Endodermal cell (in vitro differentiated cells): ENCODE results near the gene TAF4B. TPM values are rescaled to one million over a fixed set of nuclear protein-coding genes. Genes with fewer than 3 reads are reported as not detected.

Experiments used
- DNase-seq: peaks from one replicate; pipeline ENCODE4 v3.0.0-alpha.2; 2017
- H3K27ac ChIP-seq: 2 replicates; pipeline ENCODE4 v1.5.1; 2013; ENCODE audit warnings: mild to moderate bottlenecking, low read depth, low read length, moderate library complexity
- H3K27me3 ChIP-seq: 2 replicates; pipeline ENCODE4 v1.6.1; 2013; ENCODE audit warnings: mild to moderate bottlenecking, low read length, moderate library complexity; ENCODE audit not compliant: insufficient read depth, control insufficient read depth, poor library complexity, severe bottlenecking
- H3K36me3 ChIP-seq: 2 replicates; pipeline ENCODE4 v1.7.0; 2013; ENCODE audit warnings: mild to moderate bottlenecking, low read length, moderate library complexity; ENCODE audit not compliant: control insufficient read depth, insufficient read depth
- H3K4me1 ChIP-seq: one replicate; pipeline ENCODE4 v1.7.0; 2013; ENCODE audit warnings: low read length; ENCODE audit not compliant: control insufficient read depth, insufficient read depth
- H3K4me3 ChIP-seq: 2 replicates; pipeline ENCODE4 v1.5.1; 2013; ENCODE audit warnings: mild to moderate bottlenecking, low read length, moderate library complexity
- H3K9ac ChIP-seq: 2 replicates; pipeline ENCODE4 v1.6.1; 2013; ENCODE audit warnings: mild to moderate bottlenecking, low read length, moderate library complexity; ENCODE audit not compliant: poor library complexity, severe bottlenecking; ENCODE audit errors: extremely low read depth
- H3K9me3 ChIP-seq: 2 replicates; pipeline ENCODE4 v1.6.1; 2013; ENCODE audit warnings: mild to moderate bottlenecking, low read length, moderate library complexity; ENCODE audit not compliant: control insufficient read depth
- H3K27ac Mint-ChIP-seq: 2 replicates; pipeline ENCODE4 v1.8.0; 2020; ENCODE audit warnings: mixed read lengths
- H3K27me3 Mint-ChIP-seq: 2 replicates; pipeline ENCODE4 v1.8.0; 2021; ENCODE audit warnings: mild to moderate bottlenecking, mixed read lengths; ENCODE audit not compliant: insufficient read depth
- H3K36me3 Mint-ChIP-seq: 2 replicates; pipeline ENCODE4 v1.8.0; 2020; ENCODE audit warnings: low read depth, mixed read lengths
- H3K4me1 Mint-ChIP-seq: 2 replicates; pipeline ENCODE4 v1.8.0; 2020; ENCODE audit warnings: mixed read lengths
- H3K4me3 Mint-ChIP-seq: 2 replicates; pipeline ENCODE4 v1.8.0; 2020; ENCODE audit warnings: mild to moderate bottlenecking, moderate library complexity, mixed read lengths
- H3K9me3 Mint-ChIP-seq: 2 replicates; pipeline ENCODE4 v1.8.0; 2020; ENCODE audit warnings: mild to moderate bottlenecking, mixed read lengths
- CTCF ChIP-seq: fragments of 200-600 bp; sonication (generic); conservative IDR thresholded peaks from 2 replicates; pipeline ENCODE4 v1.5.0; 2021; ENCODE audit warnings: antibody characterized with exemption, mild to moderate bottlenecking
- WGBS, 2 experiments: methylation state at CpG; one replicate each; pipeline versions ENCODE4 v1.1.5 to v1.1.7; 2013; ENCODE audit warnings: missing lambda C conversion rate in 2 of 2, mixed read lengths in 1 of 2; ENCODE audit not compliant: insufficient coverage in 1 of 2, insufficient read length in 1 of 2; 5-methylcytosine and 5-hydroxymethylcytosine counted together
- total RNA-seq, 2 donors: library from RNA; stranded (reverse); fragmentation: NEBNext Ultra II Directional in 1 of 2; extraction: Animal tissue kit (Norgen Biotek cat#: 25700) in 1 of 2; gene quantifications; 2 replicates in 1 of 2; 3 replicates in 1 of 2; pipeline ENCODE4 v1.2.1, GENCODE V29; 2021

TAF4B gene
- total RNA-seq, 2 donors from 2014 or later, result 6.9 to 7.7 TPM

- no peak overlapping the region for H3K4me3 ChIP-seq
- Mint-ChIP-seq H3K27me3 (peaks cover 2% of the 10 kb centered on the region), H3K4me1 (peaks cover 7% of the 10 kb centered on the region), H3K36me3 (no peaks in the 10 kb centered on the region), H3K9me3 (no peaks in the 10 kb centered on the region), H3K27ac (no peak overlapping the region), H3K4me3 (no peak overlapping the region)
- H3K9ac ChIP-seq, result no peak overlapping the region
- WGBS, 2 experiments, result 83 to 93% methylated on average over 1 to 5 of the region's 5 CpGs
- no peaks in the 10 kb centered on the region for H3K36me3 ChIP-seq
- TF ChIP-seq CTCF, result no peak
- H3K27me3 ChIP-seq, result no peaks in the 10 kb centered on the region
- DNase-seq, result no peak
- no peaks in the 10 kb centered on the region for H3K9me3 ChIP-seq
- H3K4me1 ChIP-seq, result no peaks in the 10 kb centered on the region
- H3K27ac ChIP-seq, result no peak overlapping the region
Observed at GRCh38 chr18:26425148-26425531, 198.9 kb downstream of the TAF4B start.

GRCh38 chr18:26429535-26430226 lies 203.4 kb downstream of the TAF4B start:
- Histone ChIP-seq H3K27ac (no peak overlapping the region), H3K9me3 (no peaks in the 10 kb centered on the region), H3K9ac (no peak overlapping the region), H3K36me3 (no peaks in the 10 kb centered on the region), H3K27me3 (no peaks in the 10 kb centered on the region), H3K4me1 (no peaks in the 10 kb centered on the region), H3K4me3 (no peak overlapping the region)
- H3K27me3 Mint-ChIP-seq, result peaks cover 2% of the 10 kb centered on the region
- H3K4me3 Mint-ChIP-seq, result no peak overlapping the region
- TF ChIP-seq CTCF, result no peak
- H3K4me1 Mint-ChIP-seq, result peaks cover 6% of the 10 kb centered on the region
- H3K27ac Mint-ChIP-seq, result peak overlapping the region; percentile 5
- no peaks in the 10 kb centered on the region for H3K36me3 Mint-ChIP-seq
- no peak for DNase-seq
- no peaks in the 10 kb centered on the region for H3K9me3 Mint-ChIP-seq
- 69 to 84% methylated on average over 3 to 5 of the region's 5 CpGs for WGBS, 2 experiments

GRCh38 chr18:26432651-26433424 lies 206.6 kb downstream of the TAF4B start:
- no peaks in the 10 kb centered on the region for H3K36me3 ChIP-seq
- DNase-seq, result no peak
- peaks cover 10% of the 10 kb centered on the region for H3K27me3 Mint-ChIP-seq
- no peak overlapping the region for H3K27ac ChIP-seq
- no peaks in the 10 kb centered on the region for H3K4me1 Mint-ChIP-seq
- 89 to 95% methylated on average over 3 to 5 of the region's 5 CpGs for WGBS, 2 experiments
- H3K9me3 Mint-ChIP-seq, result no peaks in the 10 kb centered on the region
- no peak overlapping the region for H3K27ac Mint-ChIP-seq
- no peaks in the 10 kb centered on the region for H3K36me3 Mint-ChIP-seq
- no peak overlapping the region for H3K9ac ChIP-seq
- H3K4me1 ChIP-seq, result no peaks in the 10 kb centered on the region
- H3K4me3 Mint-ChIP-seq, result no peak overlapping the region
- H3K9me3 ChIP-seq, result no peaks in the 10 kb centered on the region
- TF ChIP-seq CTCF, result no peak
- no peak overlapping the region for H3K4me3 ChIP-seq
- no peaks in the 10 kb centered on the region for H3K27me3 ChIP-seq
